HCT116 (cell line): ENCODE results near the gene GSTK1. TPM values are rescaled to one million over a fixed set of nuclear protein-coding genes. Genes with fewer than 3 reads are reported as not detected.

ENCODE experiments used
- ATAC-seq: fragments of 200-7000 bp; cut with Tn5 transposase; 2 replicates; pipeline ENCODE4 v1.9.1; 2020; ENCODE audit warnings: mild to moderate bottlenecking, moderate library complexity
- BruUV-seq: library from RNA; stranded (reverse); fragments of 400-500 nt; replicated peaks from 2 replicates; lab custom pipeline; 2021; lab: Mats Ljungman, UMichigan
- CTCF ChIA-PET: fragments of 300-600 bp; sonication (Branson Sonifier 250); formaldehyde crosslinking; loops from one replicate; lab custom pipeline; 2021; ENCODE audit warnings: antibody characterized with exemption; lab: Charles Lee
- POLR2A ChIA-PET: fragments of 300-600, 350-600 bp; sonication (Branson Sonifier 250); formaldehyde crosslinking; loops from one replicate; lab custom pipeline; 2021; ENCODE audit warnings: antibody characterized with exemption; lab: Charles Lee
- RAD21 ChIA-PET, 2 experiments: fragments of 300-600 bp; sonication (Branson Sonifier 250); formaldehyde crosslinking; loops; one replicate each; lab custom pipeline; 2023; ENCODE audit warnings: low total read pairs in 2 of 2; ENCODE audit not compliant: uncharacterized antibody in 2 of 2, unreplicated experiment in 2 of 2, low non-redundant PET in 1 of 2; lab: Charles Lee
- DNase-seq: peaks from one replicate; pipeline ENCODE4 v3.0.0-alpha.2; 2010; ENCODE audit warnings: low read depth, low spot score
- H2AFZ ChIP-seq: fragments of 200-600 bp; shearing (Covaris generic), sonication (generic); 2 replicates; pipeline ENCODE4 v1.6.1; 2017; ENCODE audit warnings: low read depth, mixed run types, mixed read lengths, antibody characterized with exemption, low read length; ENCODE audit not compliant: poor library complexity, severe bottlenecking
- H3K27ac ChIP-seq: 2 replicates; pipeline ENCODE4 v1.5.1; 2012; ENCODE audit warnings: low read depth, low read length
- H3K27me3 ChIP-seq: fragments of 200-600 bp; sonication (generic); 2 replicates; pipeline ENCODE4 v1.6.1; 2016; ENCODE audit warnings: mixed run types, low read length, mixed read lengths; ENCODE audit not compliant: insufficient read depth
- H3K36me3 ChIP-seq, 2 experiments: fragments of 200-500 bp in 1 of 2; fragments of 200-600 bp in 1 of 2; sonication (Bioruptor generic) in 1 of 2; sonication (generic) in 1 of 2; 2 replicates each; pipeline versions ENCODE4 v1.5.1 to v1.6.1; 2014 to 2016; ENCODE audit warnings: low read length in 2 of 2, inconsistent platforms in 1 of 2, mixed read lengths in 1 of 2, mixed run types in 1 of 2; ENCODE audit not compliant: insufficient read depth in 2 of 2, control insufficient read depth in 1 of 2
- H3K4me1 ChIP-seq, 2 experiments: fragments of 200-600 bp in 1 of 2; sonication (generic) in 1 of 2; 2 replicates each; pipeline versions ENCODE4 v1.5.1 to v1.6.1; 2012 to 2017; ENCODE audit warnings: low read length in 2 of 2, inconsistent platforms in 1 of 2, mild to moderate bottlenecking in 1 of 2, mixed read lengths in 1 of 2, mixed run types in 1 of 2, moderate library complexity in 1 of 2; ENCODE audit not compliant: insufficient read depth in 2 of 2, control insufficient read depth in 1 of 2
- H3K4me2 ChIP-seq: fragments of 200-600 bp; sonication (generic); 2 replicates; pipeline ENCODE4 v1.6.1; 2017; ENCODE audit warnings: mixed run types, low read length, mixed read lengths
- H3K4me3 ChIP-seq, 2 experiments: fragments of 200-600 bp in 1 of 2; sonication (generic) in 1 of 2; replicated peaks in 1 of 2; 2 replicates each; pipeline ENCODE4 v1.5.1; 2011 to 2016; ENCODE audit warnings: low read length in 2 of 2, control low read depth in 1 of 2, low read depth in 1 of 2, mild to moderate bottlenecking in 1 of 2, mixed read lengths in 1 of 2, mixed run types in 1 of 2
- H3K79me2 ChIP-seq: fragments of 200-600 bp; sonication (generic); 2 replicates; pipeline ENCODE4 v1.6.1; 2017; ENCODE audit warnings: mild to moderate bottlenecking, mixed run types, low read length, moderate library complexity, mixed read lengths; ENCODE audit not compliant: insufficient read depth
- H3K9ac ChIP-seq: fragments of 200-600 bp; sonication (generic); 2 replicates; pipeline ENCODE4 v1.6.1; 2016; ENCODE audit warnings: low read length, mixed read lengths
- H3K9me2 ChIP-seq: fragments of 200-600 bp; sonication (generic), shearing (Covaris generic); 2 replicates; pipeline ENCODE4 v1.6.1; 2017; ENCODE audit warnings: mixed run types, mild to moderate bottlenecking, moderate library complexity; ENCODE audit not compliant: insufficient read depth
- H3K9me3 ChIP-seq, 2 experiments: fragments of 200-500 bp in 1 of 2; fragments of 200-600 bp in 1 of 2; sonication (Bioruptor generic) in 1 of 2; sonication (generic) in 1 of 2; 2 replicates each; pipeline ENCODE4 v1.6.1; 2014 to 2017; ENCODE audit warnings: low read length in 2 of 2, mixed read lengths in 2 of 2, inconsistent platforms in 1 of 2, low read depth in 1 of 2, mild to moderate bottlenecking in 1 of 2, mixed run types in 1 of 2, moderate library complexity in 1 of 2; ENCODE audit not compliant: control insufficient read depth in 1 of 2, insufficient read depth in 1 of 2
- H4K20me1 ChIP-seq: fragments of 200-600 bp; sonication (generic), shearing (Covaris generic); 2 replicates; pipeline ENCODE4 v1.6.1; 2017; ENCODE audit warnings: mixed run types, mild to moderate bottlenecking, moderate library complexity; ENCODE audit not compliant: insufficient read depth
- ATF3 ChIP-seq: IDR thresholded peaks from 2 replicates; pipeline ENCODE4 v1.6.1; 2012
- CTCF ChIP-seq, 3 experiments: fragments of 200-600 bp in 1 of 3; sonication (generic) in 1 of 3; IDR thresholded peaks in 2 of 3; conservative IDR thresholded peaks in 1 of 3; 2 replicates each; pipeline ENCODE4 v1.5.1; 2012 to 2017; ENCODE audit warnings: low read depth in 2 of 3, low read length in 2 of 3, antibody characterized with exemption in 1 of 3, borderline replicate concordance in 1 of 3, control low read depth in 1 of 3, mild to moderate bottlenecking in 1 of 3, mixed read lengths in 1 of 3, mixed run types in 1 of 3, moderate library complexity in 1 of 3; ENCODE audit not compliant: insufficient read depth in 1 of 3
- ELF1 ChIP-seq: IDR thresholded peaks from 2 replicates; pipeline ENCODE4 v1.6.1; 2012; ENCODE audit warnings: low read depth, borderline replicate concordance
- EZH2 ChIP-seq: fragments of 200-600 bp; sonication (generic); IDR thresholded peaks from 2 replicates; pipeline ENCODE4 v1.6.1; 2017; ENCODE audit warnings: antibody characterized with exemption, mixed run types
- EZH2phosphoT487 ChIP-seq: fragments of 200-600 bp; IDR thresholded peaks from 2 replicates; pipeline ENCODE4 v1.6.1; 2018; ENCODE audit warnings: antibody characterized with exemption, borderline replicate concordance
- FOSL1 ChIP-seq: IDR thresholded peaks from 2 replicates; pipeline ENCODE4 v1.6.1; 2012; ENCODE audit warnings: low read depth
- JUND ChIP-seq: IDR thresholded peaks from 2 replicates; pipeline ENCODE4 v1.6.1; 2012
- MAX ChIP-seq: IDR thresholded peaks from 2 replicates; pipeline ENCODE4 v1.6.1; 2012
- POLR2AphosphoS5 ChIP-seq: IDR thresholded peaks from 2 replicates; pipeline ENCODE4 v1.6.1; 2011; ENCODE audit warnings: mild to moderate bottlenecking, low read depth, low read length, moderate library complexity
- RAD21 ChIP-seq: IDR thresholded peaks from 2 replicates; pipeline ENCODE4 v1.6.1; 2012; ENCODE audit warnings: low read depth, mild to moderate bottlenecking
- SIN3A ChIP-seq: IDR thresholded peaks from 2 replicates; pipeline ENCODE4 v1.6.1; 2012; ENCODE audit warnings: low read depth
- TCF7L2 ChIP-seq: IDR thresholded peaks from 2 replicates; pipeline ENCODE4 v1.7.0; 2011; ENCODE audit warnings: borderline replicate concordance, inconsistent platforms; ENCODE audit not compliant: insufficient read depth, insufficient read length; ENCODE audit errors: extremely low read depth
- YY1 ChIP-seq: IDR thresholded peaks from 2 replicates; pipeline ENCODE4 v1.6.1; 2011; ENCODE audit warnings: low read length, low read depth, moderate library complexity, mild to moderate bottlenecking; ENCODE audit not compliant: insufficient replicate concordance; ENCODE audit errors: extremely low read depth
- ZBTB33 ChIP-seq: IDR thresholded peaks from 2 replicates; pipeline ENCODE4 v1.6.1; 2011; ENCODE audit warnings: mild to moderate bottlenecking, low read length, moderate library complexity; ENCODE audit not compliant: insufficient replicate concordance; ENCODE audit errors: extremely low read depth
- ZFX ChIP-seq: fragments of 450-650 bp; IDR thresholded peaks from 2 replicates; pipeline ENCODE4 v1.6.1; 2017
- intact Hi-C: fragments of 100-400 bp; cut with micrococcal nuclease; formaldehyde crosslinking; loops from 2 replicates; pipeline ENCODE4 v1.10.0; 2022
- total RNA-seq: library from RNA; stranded (reverse); gene quantifications from one replicate; pipeline ENCODE4 v1.2.1, GENCODE V29; 2021; ENCODE audit not compliant: unreplicated experiment

Gene GSTK1
- total RNA-seq, 1 experiment from 2014 or later = 83.6 TPM

- H3K79me2 ChIP-seq = peaks cover 54% of the 10 kb centered on the region
- POLR2A ChIA-PET = no interaction called here
Measured at GRCh38 chr7:143290293-143290692, 27.1 kb downstream of the GSTK1 start.

GRCh38 chr7:143292876-143293275 is 29.6 kb downstream of the GSTK1 start:
- intact Hi-C loops = no loop called here
- Histone ChIP-seq H3K9ac (no peak overlapping the region), H3K9me2 (no peaks in the 10 kb centered on the region), H3K27me3 (no peaks in the 10 kb centered on the region), H3K9me3 (no peaks in the 10 kb centered on the region), H3K4me2 (no peak overlapping the region), H3K36me3 (peaks cover 49 to 54% of the 10 kb centered on the region in 2 experiments), H3K4me1 (peaks cover 8 to 10% of the 10 kb centered on the region in 2 experiments; a peak in 3 of 4 replicates), H3K79me2 (peaks cover 75% of the 10 kb centered on the region), H4K20me1 (no peaks in the 10 kb centered on the region), H3K27ac (no peak overlapping the region), H2AFZ (no peak overlapping the region), H3K4me3 (no peak overlapping the region)
- BruUV-seq = no TSS peak
- no peak for ATAC-seq
- RAD21 ChIA-PET = no interaction called here
- POLR2A ChIA-PET = interaction anchor here (0.7 to 1.1 kb wide), 2 partner anchors 14 to 384 kb away, joined by 3 read pairs; no protein-coding TSS in a partner anchor
- no peak for DNase-seq
- CTCF ChIA-PET = no interaction called here
- no peak for TF ChIP-seq EZH2phosphoT487
- TF ChIP-seq EZH2 = no peak
- no peak for TF ChIP-seq CTCF (IDR thresholded peaks at IDR 0.05 in 2 of 3, conservative IDR thresholded peaks at IDR 0.05 in 1 of 3; ENCODE audit: borderline replicate concordance in 1 of 3, insufficient read depth in 1 of 3, low read depth in 2 of 3, low read length in 2 of 3)
- no peak for TF ChIP-seq JUND
- TF ChIP-seq ZBTB33 = no peak
- TF ChIP-seq SIN3A = no peak
- no peak for TF ChIP-seq FOSL1
- TF ChIP-seq ELF1 = no peak
- no peak for TF ChIP-seq MAX
- no peak for TF ChIP-seq ATF3
- TF ChIP-seq YY1 = no peak
- no peak for TF ChIP-seq RAD21

More at GRCh38 chr7:143290293-143290692, 27.1 kb downstream of the GSTK1 start:
- ChIA-PET CTCF (no interaction called here), RAD21 (no interaction called here)
- H3K9me3 ChIP-seq = no peaks in the 10 kb centered on the region; a peak in 1 of 4 replicates
- intact Hi-C loops = no loop called here
- ATAC-seq = no peak
- no peak overlapping the region for H3K4me3 ChIP-seq
- H4K20me1 ChIP-seq = no peaks in the 10 kb centered on the region
- no peak overlapping the region for H3K27ac ChIP-seq
- H3K9ac ChIP-seq = no peak overlapping the region
- H3K4me1 ChIP-seq = peaks cover 21 to 36% of the 10 kb centered on the region in 2 experiments
- no peak for TF ChIP-seq ZFX
- no peak for TF ChIP-seq ATF3
- no peak for TF ChIP-seq YY1
- TF ChIP-seq ELF1 = no peak
- TF ChIP-seq TCF7L2 = no peak
- no peak for TF ChIP-seq EZH2
- no peak for TF ChIP-seq EZH2phosphoT487
- no peak for TF ChIP-seq POLR2AphosphoS5
- no peak overlapping the region for H2AFZ ChIP-seq
- no peaks in the 10 kb centered on the region for H3K9me2 ChIP-seq
- BruUV-seq = no TSS peak
- no peak overlapping the region for H3K4me2 ChIP-seq
- peaks cover 34 to 35% of the 10 kb centered on the region in 2 experiments; a peak in 3 of 4 replicates for H3K36me3 ChIP-seq
- no peaks in the 10 kb centered on the region for H3K27me3 ChIP-seq
- DNase-seq = no peak
